Astrocyte of the spinal cord (primary cell): Measurements from ENCODE around the gene PILRB.

ENCODE experiments used
- DNase-seq: peaks from one replicate; pipeline ENCODE4 v3.0.0; 2011; ENCODE audit warnings: low read depth, low spot score
- H3K4me3 ChIP-seq: 2 replicates; pipeline ENCODE4 v1.5.1; 2011; ENCODE audit warnings: low read depth, mild to moderate bottlenecking, low read length, moderate library complexity
- in situ Hi-C: cut with HindIII; loops from 2 replicates; pipeline ENCODE4 v1.10.0; 2017; ENCODE audit warnings: low sequenced_read_pairs
- TF ChIP-seq, protein P1 (sequence below): IDR thresholded peaks from 2 replicates; pipeline ENCODE4 v1.5.1; 2012; ENCODE audit warnings: low read depth, mild to moderate bottlenecking, low read length, inconsistent platforms

The PILRB gene

DNA sequence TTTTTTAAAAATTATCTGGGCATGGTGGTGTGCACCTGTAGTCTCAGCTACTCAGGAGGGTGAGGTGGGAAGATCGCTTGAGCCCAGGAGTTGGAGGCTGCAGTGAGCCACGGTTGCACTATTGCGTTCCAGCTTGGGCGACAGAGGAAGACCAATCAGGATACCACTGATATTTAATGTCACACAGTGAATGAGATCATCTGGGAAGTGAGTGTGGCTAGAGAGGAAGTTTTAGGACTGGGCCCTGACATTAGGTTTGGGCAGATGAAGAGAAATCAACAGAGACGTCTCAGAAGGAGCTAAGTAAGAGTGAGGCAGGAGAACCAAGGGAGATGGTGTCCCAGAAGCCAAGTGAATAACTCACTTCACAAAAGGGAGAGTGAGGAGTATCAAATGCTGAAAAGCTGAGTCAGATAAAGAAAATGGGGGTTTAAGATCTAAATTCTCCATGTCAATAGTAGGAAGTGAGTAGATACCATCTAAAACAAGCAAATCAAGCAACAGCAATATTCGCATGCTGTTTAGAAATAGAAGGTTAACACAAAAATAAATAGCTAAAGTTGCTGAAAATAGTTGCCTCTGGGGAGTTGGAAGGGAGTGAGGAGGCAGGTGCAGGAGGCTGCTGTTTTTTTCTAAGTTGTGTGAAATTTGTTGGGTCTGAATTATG, 26.8 kb downstream of the PILRB start:
- no peak for DNase-seq
- in situ Hi-C loops = no loop called here
- TF ChIP-seq, protein P1, sequence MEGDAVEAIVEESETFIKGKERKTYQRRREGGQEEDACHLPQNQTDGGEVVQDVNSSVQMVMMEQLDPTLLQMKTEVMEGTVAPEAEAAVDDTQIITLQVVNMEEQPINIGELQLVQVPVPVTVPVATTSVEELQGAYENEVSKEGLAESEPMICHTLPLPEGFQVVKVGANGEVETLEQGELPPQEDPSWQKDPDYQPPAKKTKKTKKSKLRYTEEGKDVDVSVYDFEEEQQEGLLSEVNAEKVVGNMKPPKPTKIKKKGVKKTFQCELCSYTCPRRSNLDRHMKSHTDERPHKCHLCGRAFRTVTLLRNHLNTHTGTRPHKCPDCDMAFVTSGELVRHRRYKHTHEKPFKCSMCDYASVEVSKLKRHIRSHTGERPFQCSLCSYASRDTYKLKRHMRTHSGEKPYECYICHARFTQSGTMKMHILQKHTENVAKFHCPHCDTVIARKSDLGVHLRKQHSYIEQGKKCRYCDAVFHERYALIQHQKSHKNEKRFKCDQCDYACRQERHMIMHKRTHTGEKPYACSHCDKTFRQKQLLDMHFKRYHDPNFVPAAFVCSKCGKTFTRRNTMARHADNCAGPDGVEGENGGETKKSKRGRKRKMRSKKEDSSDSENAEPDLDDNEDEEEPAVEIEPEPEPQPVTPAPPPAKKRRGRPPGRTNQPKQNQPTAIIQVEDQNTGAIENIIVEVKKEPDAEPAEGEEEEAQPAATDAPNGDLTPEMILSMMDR = no peak
- H3K4me3 ChIP-seq = no peak overlapping the region

GRCh38 chr7:100386940-100387339, 29.0 kb downstream of the PILRB start:
- DNase-seq = no peak
- TF ChIP-seq, protein P1 = no peak
- no peak overlapping the region for H3K4me3 ChIP-seq
- in situ Hi-C loops = no loop called here

DNA sequence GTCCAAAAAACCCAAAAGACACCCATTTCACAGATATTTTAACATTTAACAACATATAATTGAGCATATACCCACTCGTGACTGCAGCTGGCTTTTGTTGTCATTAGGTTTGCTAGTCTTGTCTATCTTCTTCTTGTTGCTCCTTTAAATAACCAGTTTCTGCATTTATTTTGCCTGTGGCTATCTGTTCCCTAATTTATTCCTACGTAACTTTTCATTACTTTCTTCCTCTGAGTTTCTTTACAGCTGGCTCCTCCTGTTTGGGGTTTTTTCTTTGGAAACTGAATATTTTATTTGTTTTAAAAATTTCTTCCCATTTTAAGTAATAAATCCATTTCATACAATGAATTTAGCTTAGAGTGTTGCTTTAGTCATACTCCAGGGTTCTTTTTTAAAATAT, 29.8 kb downstream of the PILRB start:
- DNase-seq = no peak
- in situ Hi-C loops = no loop called here
- TF ChIP-seq, protein P1 = no peak
- no peak overlapping the region for H3K4me3 ChIP-seq

- no peak for DNase-seq
- H3K4me3 ChIP-seq = no peak overlapping the region
- in situ Hi-C loops = no loop called here
- TF ChIP-seq, protein P1 = no peak
Measured at GRCh38 chr7:100389437-100390088, 31.6 kb downstream of the PILRB start.

GRCh38 chr7:100390286-100391009, 32.5 kb downstream of the PILRB start:
- TF ChIP-seq, protein P1 = no peak
- in situ Hi-C loops = no loop called here
- no peak for DNase-seq
- H3K4me3 ChIP-seq = no peak overlapping the region

GRCh38 chr7:100393233-100393905, 35.5 kb downstream of the PILRB start:
- TF ChIP-seq, protein P1 = no peak
- no peak overlapping the region for H3K4me3 ChIP-seq
- DNase-seq = no peak
- in situ Hi-C loops = no loop called here
